ENCODE data around the gene RPP25. TPM values are rescaled to one million over a fixed set of nuclear protein-coding genes. Genes with fewer than 3 reads are reported as not detected.

Gene RPP25
- polyA plus RNA-seq, 2 of the 4 experiments (the other 2 are of a cell fraction), result 8.8 to 13.7 TPM

- ChIA-PET CTCF (interaction anchor here (1.0 to 5.2 kb wide), 8 partner anchors 9 to 138 kb away, joined by 3 to 36 read pairs (median 6); partner anchors contain the start of gene MPI), POLR2A (interaction anchor here (0.5 to 1.7 kb wide), 15 partner anchors 10 to 298 kb away, joined by 3 to 31 read pairs (median 5); partner anchors contain the start of genes COX5A, MPI, PPCDC and RPP25)
- Histone ChIP-seq H3K9me3 (no peaks in the 10 kb centered on the region), H3K27ac (peak within 1 kb of the TSS; percentile 92), H3K4me3 (peak within 1 kb of the TSS; percentile 78), H3K4me2 (peak within 1 kb of the TSS; percentile 95), H3K4me1 (peaks cover 13% of the 10 kb centered on the region)
- DNase-seq (ENCODE audit: low read depth in 1 of 2, low spot score in 1 of 2) (peak; percentile 90 to 98), FAIRE-seq (no peak), ATAC-seq (peak; percentile 88 to 93)
- TF ChIP-seq MAZ (IDR thresholded peaks at IDR 0.05; ENCODE audit: borderline replicate concordance, low read depth, low read length), result peak; percentile 68; the same call in 1 of the 2 replicates
- peak; percentile 89 to 93 for TF ChIP-seq CEBPB (IDR thresholded peaks at IDR 0.05)
- no peak for TF ChIP-seq RAD21 (conservative IDR thresholded peaks at IDR 0.05 in 1 of 2, IDR thresholded peaks at IDR 0.05 in 1 of 2)
- TF ChIP-seq HOXB5 (CRISPR knock-in tag; IDR thresholded peaks at IDR 0.05), result 0 out of 2 replicates have a peak, but pooled peaks have one; percentile 20
- TF ChIP-seq NPAS2 (CRISPR knock-in tag; IDR thresholded peaks at IDR 0.05; ENCODE audit: borderline replicate concordance), result no peak
- TF ChIP-seq HMGXB4 (CRISPR knock-in tag; IDR thresholded peaks at IDR 0.05; ENCODE audit: borderline replicate concordance), result no peak
- no peak for TF ChIP-seq CBX8 (IDR thresholded peaks at IDR 0.05)
- TF ChIP-seq MAX (IDR thresholded peaks at IDR 0.05), result 0 out of 2 replicates have a peak, but pooled peaks have one; percentile 53
- TF ChIP-seq ELK1 (IDR thresholded peaks at IDR 0.05; ENCODE audit: low read depth, low read length), result no peak
- TF ChIP-seq BCL3 (IDR thresholded peaks at IDR 0.05), result peak; percentile 91; the same call in 2 of the 3 replicates
- TF ChIP-seq GATA3 (IDR thresholded peaks at IDR 0.05; ENCODE audit: borderline replicate concordance), result peak; percentile 32; the same call in 1 of the 2 replicates
- no peak for TF ChIP-seq KDM5A (IDR thresholded peaks at IDR 0.05)
- TF ChIP-seq FOSL2 (IDR thresholded peaks at IDR 0.05), result no peak
- TF ChIP-seq FOSL2 (CRISPR knock-in tag; IDR thresholded peaks at IDR 0.05), result no peak
- TF ChIP-seq KDM1A (IDR thresholded peaks at IDR 0.05; ENCODE audit: low read depth), result no peak
- TF ChIP-seq HDAC2 (IDR thresholded peaks at IDR 0.05), result no peak
- peak; percentile 89 for TF ChIP-seq POLR2A (IDR thresholded peaks at IDR 0.05; ENCODE audit: low read length)
- TF ChIP-seq HES2 (IDR thresholded peaks at IDR 0.05), result no peak
- no peak for TF ChIP-seq SREBF2 (IDR thresholded peaks at IDR 0.05)
- TF ChIP-seq ATOH8 (CRISPR knock-in tag; IDR thresholded peaks at IDR 0.05; ENCODE audit: low read depth), result no peak
- TF ChIP-seq E2F6 (IDR thresholded peaks at IDR 0.05; ENCODE audit: borderline replicate concordance, low read depth), result 0 out of 2 replicates have a peak, but pooled peaks have one; percentile 44
- peak; percentile 90 for TF ChIP-seq PHF8 (IDR thresholded peaks at IDR 0.05; ENCODE audit: borderline replicate concordance, low read depth)
- no peak for TF ChIP-seq ZC3H11A (IDR thresholded peaks at IDR 0.05)
- peak; percentile 82 to 94; a peak in 4 of 5 replicates for TF ChIP-seq JUN (IDR thresholded peaks at IDR 0.05)
- TF ChIP-seq CHD2 (IDR thresholded peaks at IDR 0.05; ENCODE audit: low read length, partially characterized antibody), result no peak
- 13% methylated on average over 28 of the region's 74 CpGs for WGBS (ENCODE audit: missing lambda C conversion rate)
Observed at GRCh38 chr15:74906450-74907162, 50.0 kb downstream of the RPP25 start, which contains the start of gene FAM219B. TSS of gene FAM219B (minus strand) at chr15:74906851. CDS start at chr15:74906800, 51 bp downstream.
